Measurements from ENCODE around the gene STRADB. TPM values are rescaled to one million over a fixed set of nuclear protein-coding genes. Genes with fewer than 3 reads are reported as not detected.
"Not testable (repeated sequence)": the region's sequence is repeated elsewhere in the genome, so short reads cannot be mapped to it uniquely, and the experiment has no call there.

Gene STRADB
- total RNA-seq, 2 donors from 2014 or later, result 11.8 to 21.3 TPM

GRCh38 chr2:201439336-201439922, 12.1 kb upstream of the STRADB start:
- H3K4me3 Mint-ChIP-seq; H3K27me3 Mint-ChIP-seq; H3K27ac Mint-ChIP-seq; H3K36me3 Mint-ChIP-seq; H3K4me1 Mint-ChIP-seq (ENCODE audit: low read depth in 2 of 2); H3K9me3 Mint-ChIP-seq; DNase-seq (ENCODE audit: low spot score); ATAC-seq: not testable (repeated sequence)

- no peaks in the 10 kb centered on the region for H3K36me3 Mint-ChIP-seq
- ATAC-seq (no peak), DNase-seq (ENCODE audit: low spot score) (no peak)
- no peaks in the 10 kb centered on the region for H3K27me3 Mint-ChIP-seq
- H3K9me3 Mint-ChIP-seq, result no peaks in the 10 kb centered on the region
- no peak overlapping the region for H3K4me3 Mint-ChIP-seq
- H3K27ac Mint-ChIP-seq, result no peak overlapping the region
- peaks cover 3 to 6% of the 10 kb centered on the region in 2 donors for H3K4me1 Mint-ChIP-seq (ENCODE audit: low read depth in 2 of 2)
Measured at GRCh38 chr2:201440182-201440581, 11.4 kb upstream of the STRADB start.

GRCh38 chr2:201441409-201441808, 10.1 kb upstream of the STRADB start:
- DNase-seq (ENCODE audit: low spot score) (no peak), ATAC-seq (no peak)
- H3K36me3 Mint-ChIP-seq, result no peaks in the 10 kb centered on the region
- H3K9me3 Mint-ChIP-seq, result no peaks in the 10 kb centered on the region
- no peak overlapping the region for H3K27ac Mint-ChIP-seq
- no peaks in the 10 kb centered on the region for H3K27me3 Mint-ChIP-seq
- H3K4me1 Mint-ChIP-seq (ENCODE audit: low read depth in 2 of 2), result peaks cover 11% of the 10 kb centered on the region in 2 donors
- H3K4me3 Mint-ChIP-seq, result no peak overlapping the region

- H3K9me3 Mint-ChIP-seq, result no peaks in the 10 kb centered on the region
- DNase-seq (ENCODE audit: low spot score), result no peak
- no peak overlapping the region for H3K27ac Mint-ChIP-seq
- H3K4me3 Mint-ChIP-seq, result no peak overlapping the region
- H3K36me3 Mint-ChIP-seq, result no peaks in the 10 kb centered on the region
- no peaks in the 10 kb centered on the region for H3K27me3 Mint-ChIP-seq
- H3K4me1 Mint-ChIP-seq (ENCODE audit: low read depth in 2 of 2), result peaks cover 16 to 31% of the 10 kb centered on the region in 2 donors
- no peak for ATAC-seq
Measured at GRCh38 chr2:201444746-201445465, 6.6 kb upstream of the STRADB start.

- no peak overlapping the region for H3K27ac Mint-ChIP-seq
- no peaks in the 10 kb centered on the region for H3K27me3 Mint-ChIP-seq
- no peak for ATAC-seq
- no peaks in the 10 kb centered on the region for H3K9me3 Mint-ChIP-seq
- H3K4me3 Mint-ChIP-seq, result no peak overlapping the region
- no peaks in the 10 kb centered on the region for H3K36me3 Mint-ChIP-seq
- H3K4me1 Mint-ChIP-seq (ENCODE audit: low read depth in 2 of 2), result peaks cover 22 to 40% of the 10 kb centered on the region in 2 donors
- DNase-seq (ENCODE audit: low spot score), result no peak
Measured at GRCh38 chr2:201447086-201447485, 4.5 kb upstream of the STRADB start.

GRCh38 chr2:201448061-201448460, 3.5 kb upstream of the STRADB start:
- DNase-seq (ENCODE audit: low spot score), result no peak
- no peaks in the 10 kb centered on the region for H3K9me3 Mint-ChIP-seq
- no peaks in the 10 kb centered on the region for H3K27me3 Mint-ChIP-seq
- peak overlapping the region in 1 of 2 donors; percentile 38 for H3K27ac Mint-ChIP-seq
- H3K4me1 Mint-ChIP-seq (ENCODE audit: low read depth in 2 of 2), result peaks cover 25 to 40% of the 10 kb centered on the region in 2 donors
- H3K4me3 Mint-ChIP-seq, result peak overlapping the region; percentile 50
- no peaks in the 10 kb centered on the region for H3K36me3 Mint-ChIP-seq
- no peak for ATAC-seq

GRCh38 chr2:201448701-201449100, 2.8 kb upstream of the STRADB start:
- Mint-ChIP-seq H3K27ac (peak overlapping the region in 1 of 2 donors; percentile 38), H3K36me3 (no peaks in the 10 kb centered on the region)
- no peak for DNase-seq (ENCODE audit: low spot score)

GRCh38 chr2:201450954-201451291, 617 bp upstream of the STRADB start:
- Mint-ChIP-seq H3K4me3 (peak overlapping the region; percentile 97), H3K36me3 (no peaks in the 10 kb centered on the region), H3K27me3 (no peaks in the 10 kb centered on the region), H3K27ac (peak overlapping the region; percentile 95), H3K9me3 (no peaks in the 10 kb centered on the region), H3K4me1 (ENCODE audit: low read depth in 2 of 2) (peaks cover 22 to 40% of the 10 kb centered on the region in 2 donors)
- ATAC-seq (no peak), DNase-seq (ENCODE audit: low spot score) (no peak)

More at GRCh38 chr2:201448701-201449100, 2.8 kb upstream of the STRADB start:
- Mint-ChIP-seq H3K27me3 (no peaks in the 10 kb centered on the region), H3K4me3 (peak overlapping the region; percentile 13), H3K4me1 (ENCODE audit: low read depth in 2 of 2) (peaks cover 25 to 40% of the 10 kb centered on the region in 2 donors), H3K9me3 (no peaks in the 10 kb centered on the region)
- ATAC-seq, result no peak

GRCh38 chr2:201452058-201452921, 750 bp downstream of the STRADB start:
- peak overlapping the region; percentile 97 for H3K4me3 Mint-ChIP-seq
- ATAC-seq (peak in 1 of 2 donors; percentile 37), DNase-seq (ENCODE audit: low spot score) (no peak)
- H3K36me3 Mint-ChIP-seq, result no peaks in the 10 kb centered on the region
- peak overlapping the region; percentile 95 for H3K27ac Mint-ChIP-seq
- H3K9me3 Mint-ChIP-seq, result no peaks in the 10 kb centered on the region
- H3K4me1 Mint-ChIP-seq (ENCODE audit: low read depth in 2 of 2), result peaks cover 13 to 29% of the 10 kb centered on the region in 2 donors
- no peaks in the 10 kb centered on the region for H3K27me3 Mint-ChIP-seq

GRCh38 chr2:201452922-201453643, 1.5 kb downstream of the STRADB start:
- Mint-ChIP-seq H3K27ac (no peak overlapping the region), H3K4me3 (peak overlapping the region; percentile 97)

GRCh38 chr2:201458381-201458780, 6.8 kb downstream of the STRADB start:
- H3K4me3 Mint-ChIP-seq, result no peak overlapping the region

More at GRCh38 chr2:201452922-201453643, 1.5 kb downstream of the STRADB start:
- peaks cover 9 to 21% of the 10 kb centered on the region in 2 donors for H3K4me1 Mint-ChIP-seq (ENCODE audit: low read depth in 2 of 2)
- DNase-seq (ENCODE audit: low spot score), result no peak
- ATAC-seq, result no peak
- no peaks in the 10 kb centered on the region for H3K27me3 Mint-ChIP-seq
- no peaks in the 10 kb centered on the region for H3K9me3 Mint-ChIP-seq
- no peaks in the 10 kb centered on the region for H3K36me3 Mint-ChIP-seq

GRCh38 chr2:201460532-201460931, 9.0 kb downstream of the STRADB start:
- H3K4me3 Mint-ChIP-seq, result no peak overlapping the region
- H3K27me3 Mint-ChIP-seq, result no peaks in the 10 kb centered on the region
- DNase-seq (ENCODE audit: low spot score) (no peak), ATAC-seq (no peak)
- H3K4me1 Mint-ChIP-seq (ENCODE audit: low read depth in 2 of 2), result no peaks in the 10 kb centered on the region
- H3K27ac Mint-ChIP-seq, result no peak overlapping the region
- no peaks in the 10 kb centered on the region for H3K9me3 Mint-ChIP-seq
- H3K36me3 Mint-ChIP-seq, result peaks cover 26% of the 10 kb centered on the region

More at GRCh38 chr2:201458381-201458780, 6.8 kb downstream of the STRADB start:
- ATAC-seq (no peak), DNase-seq (ENCODE audit: low spot score) (no peak)
- no peaks in the 10 kb centered on the region for H3K4me1 Mint-ChIP-seq (ENCODE audit: low read depth in 2 of 2)
- H3K27me3 Mint-ChIP-seq, result no peaks in the 10 kb centered on the region
- peaks cover 26% of the 10 kb centered on the region for H3K36me3 Mint-ChIP-seq
- H3K9me3 Mint-ChIP-seq, result no peaks in the 10 kb centered on the region
- no peak overlapping the region for H3K27ac Mint-ChIP-seq

GRCh38 chr2:201464547-201464946, 13.0 kb downstream of the STRADB start:
- Mint-ChIP-seq H3K36me3 (peaks cover 28% of the 10 kb centered on the region), H3K27ac (no peak overlapping the region), H3K9me3 (no peaks in the 10 kb centered on the region), H3K27me3 (no peaks in the 10 kb centered on the region), H3K4me1 (ENCODE audit: low read depth in 2 of 2) (no peaks in the 10 kb centered on the region), H3K4me3 (no peak overlapping the region)
- ATAC-seq (peak in 1 of 2 donors; percentile 13), DNase-seq (ENCODE audit: low spot score) (no peak)
